Measurements from ENCODE around the gene EPN3.

DNA sequence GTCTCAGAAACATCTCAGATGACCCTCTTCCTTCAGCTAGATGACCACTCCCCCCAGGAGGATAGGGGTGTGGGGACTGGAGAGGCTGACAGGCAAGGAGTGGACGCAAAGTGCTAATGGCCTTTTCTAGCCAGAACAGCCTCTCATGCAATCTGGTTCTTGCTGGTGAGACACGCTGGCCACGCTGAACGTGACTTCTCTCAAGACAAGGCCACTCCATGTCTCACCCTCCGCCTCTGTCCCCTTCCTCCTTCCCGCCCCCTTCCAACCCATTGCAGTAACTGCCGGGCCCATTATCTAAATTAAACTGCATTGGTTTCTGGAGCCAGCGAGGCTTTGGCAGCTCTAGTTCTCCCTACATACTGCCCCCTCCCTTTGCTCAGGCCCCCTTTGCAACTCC lies 37.5 kb downstream of the EPN3 start:
- TF ChIP-seq CTCF (IDR thresholded peaks at IDR 0.05) (no peak), POLR2A (IDR thresholded peaks at IDR 0.05) (no peak)

Data from heart left ventricle (tissue), 13 donors.